ENCODE measurements around the gene CEP295NL. TPM values are rescaled to one million over a fixed set of nuclear protein-coding genes. Genes with fewer than 3 reads are reported as not detected.

The CEP295NL gene
- polyA plus RNA-seq, 2 of the 4 experiments (the other 2 are of a cell fraction) = 0.10 to 0.13 TPM

- Histone ChIP-seq H3K4me1 (peaks cover 3% of the 10 kb centered on the region; the same call in 1 of the 3 replicates), H3K4me3 (no peak overlapping the region), H3K27ac (no peak overlapping the region), H3K9me3 (peaks cover 1% of the 10 kb centered on the region; the same call in 2 of the 3 replicates), H3K4me2 (no peak overlapping the region)
- CTCF ChIA-PET = interaction anchor here (0.6 to 13.7 kb wide), 8 partner anchors 9 to 699 kb away, joined by 3 to 169 read pairs (median 4); no protein-coding TSS in a partner anchor
- TF ChIP-seq RNF2 (IDR thresholded peaks at IDR 0.05; ENCODE audit: borderline replicate concordance, low read depth) = no peak
- TF ChIP-seq MYC (IDR thresholded peaks at IDR 0.05; ENCODE audit: borderline replicate concordance, low read length) = no peak
- TF ChIP-seq JUN (IDR thresholded peaks at IDR 0.05) = no peak
- no peak for TF ChIP-seq ATOH8 (CRISPR knock-in tag; IDR thresholded peaks at IDR 0.05; ENCODE audit: low read depth)
- no peak for TF ChIP-seq HOXB13 (CRISPR knock-in tag; IDR thresholded peaks at IDR 0.05; ENCODE audit: low read depth)
- TF ChIP-seq GATA3 (IDR thresholded peaks at IDR 0.05; ENCODE audit: borderline replicate concordance) = no peak
- TF ChIP-seq TFCP2L1 (CRISPR knock-in tag; IDR thresholded peaks at IDR 0.05) = no peak
- TF ChIP-seq RFX5 (IDR thresholded peaks at IDR 0.05) = no peak
- no peak for TF ChIP-seq FOXS1 (CRISPR knock-in tag; IDR thresholded peaks at IDR 0.05)
- no peak for TF ChIP-seq NR3C1 (IDR thresholded peaks at IDR 0.05)
- TF ChIP-seq HMGXB4 (CRISPR knock-in tag; IDR thresholded peaks at IDR 0.05; ENCODE audit: borderline replicate concordance) = no peak
- TF ChIP-seq RAD21 (conservative IDR thresholded peaks at IDR 0.05 in 1 of 2, IDR thresholded peaks at IDR 0.05 in 1 of 2) = no peak
- TF ChIP-seq ZNF302 (CRISPR knock-in tag; IDR thresholded peaks at IDR 0.05) = no peak
- TF ChIP-seq SMC3 (IDR thresholded peaks at IDR 0.05) = no peak
- no peak for TF ChIP-seq ZSCAN20 (CRISPR knock-in tag; IDR thresholded peaks at IDR 0.05)
- no peak for TF ChIP-seq CTCF (IDR thresholded peaks at IDR 0.05)
- TF ChIP-seq BCL3 (IDR thresholded peaks at IDR 0.05) = no peak
- no peak for TF ChIP-seq HOXA7 (CRISPR knock-in tag; IDR thresholded peaks at IDR 0.05)
- ATAC-seq (no peak), DNase-seq (ENCODE audit: low read depth in 1 of 2, low spot score in 1 of 2) (no peak), FAIRE-seq (no peak)
- POLR2A ChIA-PET = no interaction called here
- WGBS (ENCODE audit: missing lambda C conversion rate) = 67% methylated on average over 7 of the region's 7 CpGs
Measured at GRCh38 chr17:78944026-78944425, 41.0 kb upstream of the CEP295NL start.

- DNase-seq (ENCODE audit: low read depth in 1 of 2, low spot score in 1 of 2) = peak in 1 of 2 experiments; percentile 46
- H3K27ac ChIP-seq = no peak overlapping the region
- ATAC-seq = peak in 1 of 2 experiments; percentile 41; a peak in 3 of 6 replicates
- FAIRE-seq = no peak
- CTCF ChIA-PET = interaction anchor here (0.6 to 13.7 kb wide), 7 partner anchors 10 to 77 kb away, joined by 3 to 169 read pairs (median 3); no protein-coding TSS in a partner anchor
- peaks cover 16% of the 10 kb centered on the region for H3K4me1 ChIP-seq
- WGBS (ENCODE audit: missing lambda C conversion rate) = 82% methylated on average over 6 of the region's 6 CpGs
- no peaks in the 10 kb centered on the region for H3K9me3 ChIP-seq
- H3K4me3 ChIP-seq = no peak overlapping the region
- H3K4me2 ChIP-seq = no peak overlapping the region
- POLR2A ChIA-PET = no interaction called here
- no peak for TF ChIP-seq PBX3 (IDR thresholded peaks at IDR 0.05)
- TF ChIP-seq NFE2L2 (conservative IDR thresholded peaks at IDR 0.05; ENCODE audit: low read length) = no peak
- TF ChIP-seq ZFP36 (IDR thresholded peaks at IDR 0.05; ENCODE audit: borderline replicate concordance, partially characterized antibody) = no peak
- no peak for TF ChIP-seq RAD21 (conservative IDR thresholded peaks at IDR 0.05 in 1 of 2, IDR thresholded peaks at IDR 0.05 in 1 of 2)
- no peak for TF ChIP-seq FOXS1 (CRISPR knock-in tag; IDR thresholded peaks at IDR 0.05)
- TF ChIP-seq RFX5 (IDR thresholded peaks at IDR 0.05) = 0 out of 2 replicates have a peak, but pooled peaks have one; percentile 29
- TF ChIP-seq CEBPB (IDR thresholded peaks at IDR 0.05) = no peak
- no peak for TF ChIP-seq MAZ (IDR thresholded peaks at IDR 0.05; ENCODE audit: borderline replicate concordance, low read depth, low read length)
- no peak for TF ChIP-seq KDM5A (IDR thresholded peaks at IDR 0.05)
- peak; percentile 52; the same call in 1 of the 2 replicates for TF ChIP-seq USF2 (IDR thresholded peaks at IDR 0.05)
- TF ChIP-seq GATA3 (IDR thresholded peaks at IDR 0.05; ENCODE audit: borderline replicate concordance) = no peak
- no peak for TF ChIP-seq HES2 (IDR thresholded peaks at IDR 0.05)
- TF ChIP-seq EHMT2 (IDR thresholded peaks at IDR 0.05; ENCODE audit: low read depth) = no peak
- no peak for TF ChIP-seq KDM1A (IDR thresholded peaks at IDR 0.05; ENCODE audit: low read depth)
Measured at GRCh38 chr17:78940708-78941107, 37.7 kb upstream of the CEP295NL start.

Measured in A549 (cell line).